Esophagus muscularis mucosa (tissue), 4 donors: ENCODE results near the gene MYRIP.

Experiments used
- EP300 ChIP-seq: sonication (generic); formaldehyde crosslinking; IDR thresholded peaks from one replicate; pipeline ENCODE4 v1.6.1; 2017; ENCODE audit warnings: antibody characterized with exemption
- POLR2A ChIP-seq: fragments of 450-650 bp; IDR thresholded peaks from one replicate; pipeline ENCODE4 v1.6.1; 2017; ENCODE audit warnings: antibody characterized with exemption, moderate library complexity, mild to moderate bottlenecking, low read depth
- POLR2AphosphoS5 ChIP-seq, 2 donors: sonication (generic); formaldehyde crosslinking; IDR thresholded peaks; one replicate each; pipeline ENCODE4 v1.6.1; 2017; ENCODE audit warnings: antibody characterized with exemption in 2 of 2
- TF ChIP-seq, protein P1 (sequence below), 3 experiments: fragments of 200-600 bp in 2 of 3; fragments of 450-650 bp in 1 of 3; sonication (generic) in 2 of 3; IDR thresholded peaks; one replicate each; pipeline ENCODE4 v1.5.1; 2017 to 2019; ENCODE audit warnings: antibody characterized with exemption in 3 of 3, mild to moderate bottlenecking in 2 of 3, moderate library complexity in 1 of 3

DNA sequence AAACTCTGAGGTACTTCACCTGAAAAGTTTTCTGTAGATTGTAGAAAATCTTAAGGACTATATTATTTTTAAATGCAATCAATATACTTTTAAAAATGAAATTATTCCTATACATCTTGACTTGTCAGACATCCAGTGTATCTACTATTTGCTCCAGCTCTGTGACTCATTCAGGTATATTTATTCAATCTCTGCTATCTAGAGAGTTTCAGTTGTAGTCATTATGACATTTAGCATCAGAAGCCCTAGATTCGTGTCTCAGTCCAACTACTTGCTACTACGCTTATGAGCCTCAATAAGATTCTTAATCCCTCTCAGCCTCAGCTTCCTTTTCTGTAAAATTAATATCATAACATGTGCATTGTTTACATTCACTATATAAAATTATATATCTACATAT is 477.8 kb downstream of the MYRIP start:
- no peak for TF ChIP-seq POLR2AphosphoS5 (IDR thresholded peaks at IDR 0.05)
- no peak for TF ChIP-seq POLR2A
- TF ChIP-seq, protein P1, sequence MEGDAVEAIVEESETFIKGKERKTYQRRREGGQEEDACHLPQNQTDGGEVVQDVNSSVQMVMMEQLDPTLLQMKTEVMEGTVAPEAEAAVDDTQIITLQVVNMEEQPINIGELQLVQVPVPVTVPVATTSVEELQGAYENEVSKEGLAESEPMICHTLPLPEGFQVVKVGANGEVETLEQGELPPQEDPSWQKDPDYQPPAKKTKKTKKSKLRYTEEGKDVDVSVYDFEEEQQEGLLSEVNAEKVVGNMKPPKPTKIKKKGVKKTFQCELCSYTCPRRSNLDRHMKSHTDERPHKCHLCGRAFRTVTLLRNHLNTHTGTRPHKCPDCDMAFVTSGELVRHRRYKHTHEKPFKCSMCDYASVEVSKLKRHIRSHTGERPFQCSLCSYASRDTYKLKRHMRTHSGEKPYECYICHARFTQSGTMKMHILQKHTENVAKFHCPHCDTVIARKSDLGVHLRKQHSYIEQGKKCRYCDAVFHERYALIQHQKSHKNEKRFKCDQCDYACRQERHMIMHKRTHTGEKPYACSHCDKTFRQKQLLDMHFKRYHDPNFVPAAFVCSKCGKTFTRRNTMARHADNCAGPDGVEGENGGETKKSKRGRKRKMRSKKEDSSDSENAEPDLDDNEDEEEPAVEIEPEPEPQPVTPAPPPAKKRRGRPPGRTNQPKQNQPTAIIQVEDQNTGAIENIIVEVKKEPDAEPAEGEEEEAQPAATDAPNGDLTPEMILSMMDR (IDR thresholded peaks at IDR 0.05), result no peak
- no peak for TF ChIP-seq EP300
